Neural cell (in vitro differentiated cells): Measurements from ENCODE around the gene TWNK.

ENCODE experiments used
- CTCF ChIP-seq: fragments of 450-650 bp; IDR thresholded peaks from 2 replicates; pipeline ENCODE4 v1.5.1; 2014; ENCODE audit warnings: antibody characterized with exemption, mild to moderate bottlenecking, moderate library complexity; ENCODE audit not compliant: poor library complexity, severe bottlenecking
- EZH2 ChIP-seq: fragments of 200-600, 300-800 bp; shearing (Covaris generic), sonication (generic); IDR thresholded peaks from 2 replicates; pipeline ENCODE4 v1.6.1; 2014; ENCODE audit warnings: antibody characterized with exemption, low read length, borderline replicate concordance, mild to moderate bottlenecking; ENCODE audit not compliant: insufficient read depth, poor library complexity, severe bottlenecking
- TAF1 ChIP-seq: IDR thresholded peaks from 2 replicates; pipeline ENCODE4 v1.6.1; 2012; ENCODE audit warnings: low read depth

GRCh38 chr10:101011517-101012423 is 24.4 kb downstream of the TWNK start:
- TF ChIP-seq CTCF (peak; percentile 22), EZH2 (no peak), TAF1 (no peak)
